ENCODE data around the gene RBM26. TPM values are rescaled to one million over a fixed set of nuclear protein-coding genes. Genes with fewer than 3 reads are reported as not detected.

The RBM26 gene
- total RNA-seq, 1 donor from 2014 or later: 20.6 TPM

DNA sequence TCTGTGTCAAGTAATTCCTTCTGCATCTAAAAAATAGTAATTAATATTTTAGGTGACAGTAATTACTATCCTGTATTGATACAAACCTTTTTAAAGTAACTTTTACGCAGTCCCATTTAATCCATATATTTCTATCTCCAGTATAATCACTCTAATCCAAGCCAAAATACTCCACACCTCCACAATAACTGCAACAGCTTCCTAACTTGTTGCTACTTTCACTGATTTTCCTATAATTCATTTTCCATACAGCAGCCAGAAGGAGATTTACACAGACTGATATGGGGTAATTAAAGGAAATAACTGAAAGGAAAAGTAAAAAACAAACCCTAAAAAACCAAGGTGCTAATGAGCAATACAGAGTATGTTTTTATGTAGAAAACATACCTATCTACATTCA, 64.9 kb downstream of the RBM26 start:
- H3K27me3 ChIP-seq (ENCODE audit: low read depth): no peaks in the 10 kb centered on the region
- intact Hi-C loops (cut with micrococcal nuclease): no loop called here
- no peak for DNase-seq
- TF ChIP-seq CTCF (IDR thresholded peaks at IDR 0.05; ENCODE audit: borderline replicate concordance): no peak
- no peak overlapping the region for H3K4me3 ChIP-seq
- peaks cover 85% of the 10 kb centered on the region for H3K36me3 ChIP-seq
- H3K4me1 ChIP-seq: peaks cover 3% of the 10 kb centered on the region
- H3K9me3 ChIP-seq (replicated peaks): no peaks in the 10 kb centered on the region
- no peak overlapping the region for H3K27ac ChIP-seq (replicated peaks)

- no peak for TF ChIP-seq CTCF (IDR thresholded peaks at IDR 0.05; ENCODE audit: borderline replicate concordance)
These were observed 65.6 kb downstream of the RBM26 start for GRCh38 chr13:79340490-79340889.

GRCh38 chr13:79338343-79338742, 67.7 kb downstream of the RBM26 start:
- DNase-seq: no peak
- Histone ChIP-seq H3K9me3 (replicated peaks) (no peaks in the 10 kb centered on the region), H3K36me3 (peaks cover 97% of the 10 kb centered on the region), H3K27me3 (ENCODE audit: low read depth) (no peaks in the 10 kb centered on the region), H3K4me1 (peaks cover 3% of the 10 kb centered on the region), H3K4me3 (no peak overlapping the region), H3K27ac (replicated peaks) (no peak overlapping the region)
- intact Hi-C loops (cut with micrococcal nuclease): no loop called here
- no peak for TF ChIP-seq CTCF (IDR thresholded peaks at IDR 0.05; ENCODE audit: borderline replicate concordance)

More at GRCh38 chr13:79340490-79340889, 65.6 kb downstream of the RBM26 start:
- no peak for DNase-seq
- peaks cover 92% of the 10 kb centered on the region for H3K36me3 ChIP-seq
- peaks cover 3% of the 10 kb centered on the region for H3K4me1 ChIP-seq
- H3K9me3 ChIP-seq (replicated peaks): no peaks in the 10 kb centered on the region
- H3K4me3 ChIP-seq: no peak overlapping the region
- intact Hi-C loops (cut with micrococcal nuclease): no loop called here
- H3K27me3 ChIP-seq (ENCODE audit: low read depth): no peaks in the 10 kb centered on the region
- no peak overlapping the region for H3K27ac ChIP-seq (replicated peaks)

GRCh38 chr13:79336966-79337365, 69.1 kb downstream of the RBM26 start:
- no peak for DNase-seq
- no peaks in the 10 kb centered on the region for H3K9me3 ChIP-seq (replicated peaks)
- H3K27ac ChIP-seq (replicated peaks): no peak overlapping the region
- H3K4me3 ChIP-seq: no peak overlapping the region
- no peak for TF ChIP-seq CTCF (IDR thresholded peaks at IDR 0.05; ENCODE audit: borderline replicate concordance)
- no peaks in the 10 kb centered on the region for H3K27me3 ChIP-seq (ENCODE audit: low read depth)
- no peaks in the 10 kb centered on the region for H3K4me1 ChIP-seq
- intact Hi-C loops (cut with micrococcal nuclease): no loop called here
- H3K36me3 ChIP-seq: peaks cover 94% of the 10 kb centered on the region

DNA sequence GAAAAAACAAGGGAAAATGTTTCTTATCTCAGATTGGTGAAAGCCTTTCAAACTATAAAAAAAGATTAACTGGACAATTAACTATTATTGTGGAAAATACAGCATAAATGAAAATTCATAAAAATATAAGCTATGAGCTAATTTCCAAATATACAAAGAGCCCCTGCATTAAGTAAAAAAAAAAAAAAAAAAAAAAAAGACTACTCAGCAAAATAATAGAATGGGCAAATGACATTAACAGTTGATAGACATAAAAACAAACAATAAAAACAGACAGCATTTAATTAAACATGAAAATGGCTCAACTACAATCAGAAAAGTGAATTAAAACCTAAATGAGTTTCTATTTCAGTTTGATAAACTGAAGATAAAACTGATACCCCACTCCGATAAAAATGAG, 77.5 kb downstream of the RBM26 start:
- no peak overlapping the region for H3K4me3 ChIP-seq
- peaks cover 44% of the 10 kb centered on the region for H3K36me3 ChIP-seq
- H3K27me3 ChIP-seq (ENCODE audit: low read depth): no peaks in the 10 kb centered on the region
- no peak for DNase-seq
- no peak overlapping the region for H3K27ac ChIP-seq (replicated peaks)
- TF ChIP-seq CTCF (IDR thresholded peaks at IDR 0.05; ENCODE audit: borderline replicate concordance): no peak
- no peaks in the 10 kb centered on the region for H3K4me1 ChIP-seq
- H3K9me3 ChIP-seq (replicated peaks): no peaks in the 10 kb centered on the region
- intact Hi-C loops (cut with micrococcal nuclease): no loop called here

- Histone ChIP-seq H3K9me3 (replicated peaks) (no peaks in the 10 kb centered on the region), H3K4me1 (peaks cover 16% of the 10 kb centered on the region), H3K4me3 (no peak overlapping the region), H3K27ac (replicated peaks) (no peak overlapping the region), H3K36me3 (peaks cover 47% of the 10 kb centered on the region), H3K27me3 (ENCODE audit: low read depth) (no peaks in the 10 kb centered on the region)
- intact Hi-C loops (cut with micrococcal nuclease): no loop called here
- no peak for TF ChIP-seq CTCF (IDR thresholded peaks at IDR 0.05; ENCODE audit: borderline replicate concordance)
- DNase-seq: no peak
These were observed 85.6 kb downstream of the RBM26 start for GRCh38 chr13:79320433-79320832.

Measured in left ventricle myocardium inferior (tissue), 1 donor.